Adrenal gland (tissue), 5 donors: Measurements from ENCODE around the gene MTUS2.

Source experiments
- CTCF ChIP-seq, 6 experiments: fragments of 450-650 bp in 4 of 6; fragments of 200-600 bp in 2 of 6; sonication (generic) in 1 of 6; IDR thresholded peaks; 1 replicate in 5 of 6; 2 replicates in 1 of 6; pipeline versions ENCODE4 v1.5.1 to v1.8.0; 2016 to 2021; ENCODE audit warnings: antibody characterized with exemption in 6 of 6, mild to moderate bottlenecking in 2 of 6, moderate library complexity in 1 of 6
- POLR2A ChIP-seq, 2 donors: fragments of 450-650 bp; IDR thresholded peaks; one replicate each; pipeline ENCODE4 v1.6.1; 2017; ENCODE audit warnings: antibody characterized with exemption in 2 of 2, mild to moderate bottlenecking in 2 of 2, moderate library complexity in 1 of 2
- donor health status: DM: no; HTN: no; CAD: no.

GRCh38 chr13:29547153-29547552 lies 727.0 kb downstream of the MTUS2 start:
- TF ChIP-seq POLR2A (IDR thresholded peaks at IDR 0.05) (no peak), CTCF (IDR thresholded peaks at IDR 0.05) (no peak)
